Transverse colon (tissue), 4 donors: ENCODE measurements around the gene PTGER1. TPM values are rescaled to one million over a fixed set of nuclear protein-coding genes. Genes with fewer than 3 reads are reported as not detected.

ENCODE experiments used
- DNase-seq: peaks from one replicate; pipeline ENCODE4 v3.0.0-alpha.2; 2019
- H3K27ac ChIP-seq, 4 donors: fragments of 200-600 bp; sonication (generic); 2 replicates each; pipeline ENCODE4 v1.5.1; 2016 to 2018; ENCODE audit warnings: inconsistent platforms in 4 of 4
- H3K27me3 ChIP-seq: fragments of 200-600 bp; sonication (generic); 2 replicates; pipeline ENCODE4 v1.5.1; 2017; ENCODE audit warnings: inconsistent platforms
- H3K36me3 ChIP-seq, 4 donors: fragments of 200-600 bp; sonication (generic); 2 replicates each; pipeline ENCODE4 v1.5.1; 2017 to 2019; ENCODE audit warnings: inconsistent platforms in 4 of 4
- H3K4me1 ChIP-seq, 4 donors: fragments of 200-600 bp; sonication (generic); 2 replicates each; pipeline ENCODE4 v1.5.1; 2017 to 2020; ENCODE audit warnings: inconsistent platforms in 4 of 4
- H3K4me3 ChIP-seq, 4 donors: fragments of 200-600 bp; sonication (generic); 1 replicate in 1 of 4; 2 replicates in 3 of 4; pipeline versions ENCODE4 v1.5.1 to v1.6.1; 2017 to 2019; ENCODE audit warnings: inconsistent platforms in 4 of 4
- H3K9me3 ChIP-seq, 2 donors: fragments of 200-600 bp; sonication (generic); 2 replicates each; pipeline ENCODE4 v1.5.1; 2017 to 2019; ENCODE audit warnings: inconsistent platforms in 2 of 2
- EP300 ChIP-seq: sonication (generic); formaldehyde crosslinking; IDR thresholded peaks from one replicate; pipeline ENCODE4 v1.6.1; 2017; ENCODE audit warnings: antibody characterized with exemption, low read depth
- POLR2A ChIP-seq: fragments of 450-650 bp; IDR thresholded peaks from one replicate; pipeline ENCODE4 v1.6.1; 2016; ENCODE audit warnings: antibody characterized with exemption, mild to moderate bottlenecking, moderate library complexity
- POLR2AphosphoS5 ChIP-seq, 3 donors: sonication (generic); formaldehyde crosslinking; IDR thresholded peaks; one replicate each; pipeline ENCODE4 v1.6.1; 2016; ENCODE audit warnings: antibody characterized with exemption in 3 of 3
- WGBS, 2 donors: methylation state at CpG; one replicate each; pipeline ENCODE4 v1.1.5; 2018; ENCODE audit warnings: low coverage in 1 of 2; 5-methylcytosine and 5-hydroxymethylcytosine counted together
- in situ Hi-C, 4 donors: fragments of 200-750 bp; cut with MboI; loops; one replicate each; pipeline versions ENCODE4 v1.15.0 to v1.15.1; 2017; ENCODE audit warnings: low sequenced_read_pairs in 3 of 4, low pct_ligation_motif_present in 1 of 4, low pct_unique_long_range_greater_than_20kb in 1 of 4
- intact Hi-C: fragments of 100-400 bp; cut with DNase I; formaldehyde crosslinking; loops from one replicate; pipeline ENCODE4 v1.15.1; 2023; ENCODE audit warnings: low total_unique reads
- total RNA-seq, 4 donors: library from RNA; depleted of rRNA; stranded (reverse); fragments of >200 nt; gene quantifications; one replicate each; pipeline ENCODE4 v1.1.0, GENCODE V29; 2016
- TF ChIP-seq, protein P1 (sequence below), 5 experiments: fragments of 200-600 bp in 3 of 5; fragments of 450-650 bp in 2 of 5; sonication (generic) in 3 of 5; IDR thresholded peaks; 1 replicate in 2 of 5; 2 replicates in 3 of 5; pipeline ENCODE4 v1.5.1; 2016 to 2017; ENCODE audit warnings: antibody characterized with exemption in 5 of 5, inconsistent platforms in 3 of 5, mild to moderate bottlenecking in 2 of 5, moderate library complexity in 1 of 5

PTGER1 gene
- total RNA-seq, 4 donors from 2014 or later: 1.1 to 1.2 TPM; not detected in 2

DNA sequence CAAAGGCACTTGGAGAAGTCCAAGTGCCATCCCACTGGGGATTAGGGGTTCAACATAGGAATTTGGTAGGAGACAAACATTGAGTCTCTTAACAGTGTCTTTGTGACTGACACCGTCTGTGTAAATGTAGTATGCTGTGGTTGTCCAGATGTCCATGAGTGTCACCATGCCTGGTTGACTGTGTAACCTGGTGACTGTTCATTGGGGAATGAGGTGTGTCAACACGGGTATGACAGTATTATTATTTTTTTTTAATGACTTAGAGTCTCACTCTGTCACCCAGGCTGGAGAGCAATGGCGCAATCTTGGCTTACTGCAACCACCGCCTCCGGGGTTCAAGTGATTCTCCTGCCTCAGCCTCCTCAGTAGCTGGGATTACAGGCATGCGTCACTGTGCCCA lies 25.8 kb downstream of the PTGER1 start:
- H3K27ac ChIP-seq: no peak overlapping the region
- intact Hi-C loops: no loop called here
- no peaks in the 10 kb centered on the region for H3K27me3 ChIP-seq
- in situ Hi-C loops: no loop called here
- DNase-seq: no peak
- no peak overlapping the region for H3K4me3 ChIP-seq
- WGBS, 2 donors: 97% methylated on average over 6 of the region's 6 CpGs; no CpG with 5 or more reads in 1 of the 2 donors
- TF ChIP-seq POLR2A: no peak
- H3K9me3 ChIP-seq: no peaks in the 10 kb centered on the region
- H3K36me3 ChIP-seq: peaks cover 0 to 22% (median 6%) of the 10 kb centered on the region in 4 donors
- no peaks in the 10 kb centered on the region for H3K4me1 ChIP-seq

DNA sequence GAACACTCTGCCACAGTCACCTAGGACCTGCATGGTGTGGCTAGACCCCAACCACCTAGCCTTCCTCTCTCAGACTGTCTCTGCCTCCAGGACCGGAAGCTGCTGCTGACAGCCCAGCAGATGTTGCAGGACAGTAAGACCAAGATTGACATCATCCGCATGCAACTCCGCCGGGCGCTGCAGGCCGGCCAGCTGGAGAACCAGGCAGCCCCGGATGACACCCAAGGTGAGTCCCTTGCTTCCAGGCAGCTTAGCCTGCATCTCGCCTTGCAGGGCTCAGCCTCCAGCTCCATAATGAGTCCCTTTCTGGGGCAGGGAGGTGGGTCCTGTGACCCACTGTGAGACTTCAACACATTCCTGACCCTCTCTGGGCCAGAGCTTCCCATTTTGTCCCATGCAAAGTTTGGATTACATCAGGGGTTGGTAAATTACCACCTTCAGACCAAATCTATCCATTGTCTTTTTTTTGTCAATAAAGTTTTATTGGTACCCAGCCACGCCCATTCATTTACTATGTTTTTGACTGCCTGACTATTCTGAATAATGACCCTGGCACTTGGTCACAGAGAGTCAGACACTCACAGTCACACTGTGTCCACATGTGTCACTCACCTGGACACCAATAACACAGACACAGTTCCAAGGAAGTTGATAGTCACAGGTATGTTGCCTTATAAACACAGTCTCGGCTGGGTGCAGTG lies 28.7 kb downstream of the PTGER1 start:
- Histone ChIP-seq H3K4me3 (no peak overlapping the region), H3K27ac (no peak overlapping the region), H3K36me3 (peaks cover 0 to 15% (median 6%) of the 10 kb centered on the region in 4 donors), H3K4me1 (no peaks in the 10 kb centered on the region), H3K9me3 (no peaks in the 10 kb centered on the region), H3K27me3 (no peaks in the 10 kb centered on the region)
- TF ChIP-seq EP300 (no peak), POLR2A (no peak), POLR2AphosphoS5 (IDR thresholded peaks at IDR 0.05) (no peak)
- TF ChIP-seq, protein P1, sequence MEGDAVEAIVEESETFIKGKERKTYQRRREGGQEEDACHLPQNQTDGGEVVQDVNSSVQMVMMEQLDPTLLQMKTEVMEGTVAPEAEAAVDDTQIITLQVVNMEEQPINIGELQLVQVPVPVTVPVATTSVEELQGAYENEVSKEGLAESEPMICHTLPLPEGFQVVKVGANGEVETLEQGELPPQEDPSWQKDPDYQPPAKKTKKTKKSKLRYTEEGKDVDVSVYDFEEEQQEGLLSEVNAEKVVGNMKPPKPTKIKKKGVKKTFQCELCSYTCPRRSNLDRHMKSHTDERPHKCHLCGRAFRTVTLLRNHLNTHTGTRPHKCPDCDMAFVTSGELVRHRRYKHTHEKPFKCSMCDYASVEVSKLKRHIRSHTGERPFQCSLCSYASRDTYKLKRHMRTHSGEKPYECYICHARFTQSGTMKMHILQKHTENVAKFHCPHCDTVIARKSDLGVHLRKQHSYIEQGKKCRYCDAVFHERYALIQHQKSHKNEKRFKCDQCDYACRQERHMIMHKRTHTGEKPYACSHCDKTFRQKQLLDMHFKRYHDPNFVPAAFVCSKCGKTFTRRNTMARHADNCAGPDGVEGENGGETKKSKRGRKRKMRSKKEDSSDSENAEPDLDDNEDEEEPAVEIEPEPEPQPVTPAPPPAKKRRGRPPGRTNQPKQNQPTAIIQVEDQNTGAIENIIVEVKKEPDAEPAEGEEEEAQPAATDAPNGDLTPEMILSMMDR (IDR thresholded peaks at IDR 0.05): no peak
- WGBS, 2 donors: 95 to 100% methylated on average over 1 to 10 of the region's 10 CpGs
- in situ Hi-C loops (no loop called here), intact Hi-C loops (no loop called here)
- DNase-seq: no peak

DNA sequence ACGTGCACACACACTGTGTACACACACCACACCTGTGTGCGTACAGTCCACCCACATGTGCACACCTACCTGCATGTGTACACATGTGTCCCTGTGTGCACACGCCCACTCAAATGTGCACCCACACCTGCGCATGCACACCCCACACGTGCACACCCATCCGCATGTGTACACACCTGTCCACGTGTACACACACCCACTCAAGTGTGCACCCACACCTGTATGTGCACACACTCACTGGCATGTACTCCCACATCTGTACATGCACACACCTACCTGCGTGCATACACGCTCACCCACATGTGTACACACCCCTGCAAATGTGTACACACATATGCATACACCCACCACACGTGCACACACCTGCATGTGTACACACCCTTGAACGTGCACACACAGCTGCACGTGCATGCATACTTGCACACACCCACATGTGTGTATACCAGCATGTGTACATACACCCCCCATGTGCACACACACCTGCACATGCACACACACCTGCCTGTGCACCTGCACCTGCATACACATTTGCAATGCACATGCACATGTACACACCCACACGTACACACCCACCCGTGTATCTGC lies 31.4 kb downstream of the PTGER1 start:
- H3K27ac ChIP-seq: no peak overlapping the region
- H3K27me3 ChIP-seq: no peaks in the 10 kb centered on the region
- H3K36me3 ChIP-seq: peaks cover 0 to 16% (median 5%) of the 10 kb centered on the region in 4 donors
- H3K4me1 ChIP-seq: peaks cover 0 to 15% (median 8%) of the 10 kb centered on the region in 4 donors
- no peak for DNase-seq
- no peaks in the 10 kb centered on the region for H3K9me3 ChIP-seq
- TF ChIP-seq, protein P1 (IDR thresholded peaks at IDR 0.05): no peak
- TF ChIP-seq POLR2A: no peak
- no peak for TF ChIP-seq POLR2AphosphoS5 (IDR thresholded peaks at IDR 0.05)
- TF ChIP-seq EP300: no peak
- in situ Hi-C loops: no loop called here
- H3K4me3 ChIP-seq: no peak overlapping the region
- intact Hi-C loops: no loop called here
- 96% methylated on average over 14 of the region's 14 CpGs; no CpG with 5 or more reads in 1 of the 2 donors for WGBS, 2 donors

DNA sequence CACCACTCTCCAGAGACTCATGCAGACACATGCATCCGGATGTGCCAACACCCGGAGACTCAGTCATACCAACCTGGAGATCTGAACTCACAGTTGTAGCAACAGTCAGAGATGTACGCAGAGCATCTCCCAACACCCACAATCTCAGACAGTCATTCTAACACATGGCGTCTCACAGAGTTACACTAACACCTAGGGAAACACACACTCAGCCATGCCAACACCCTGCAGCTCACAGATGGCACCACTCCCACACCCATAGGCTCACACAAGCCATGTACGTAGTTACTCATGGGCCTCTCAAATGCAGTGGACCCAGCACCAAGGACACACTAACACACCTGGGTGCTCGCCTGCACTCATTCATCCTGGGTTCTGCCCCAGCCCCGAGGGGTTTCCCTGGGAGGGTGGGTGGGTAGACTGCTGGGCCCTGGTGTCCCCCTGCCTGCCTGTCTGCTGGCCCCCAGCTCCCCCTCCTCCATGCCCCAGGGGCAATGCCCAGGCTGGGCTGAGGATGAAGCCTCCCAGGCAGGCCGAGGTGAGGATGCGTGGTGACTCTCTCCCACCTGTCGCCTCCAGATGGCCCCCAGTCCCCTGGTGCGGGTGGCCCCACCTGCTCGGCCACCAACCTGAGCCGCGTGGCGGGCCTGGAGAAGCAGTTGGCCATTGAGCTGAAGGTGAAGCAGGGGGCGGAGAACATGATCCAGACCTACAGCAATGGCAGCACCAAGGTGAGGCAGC lies 32.1 kb downstream of the PTGER1 start:
- Histone ChIP-seq H3K9me3 (no peaks in the 10 kb centered on the region), H3K27me3 (no peaks in the 10 kb centered on the region), H3K4me3 (no peak overlapping the region), H3K4me1 (peaks cover 0 to 15% (median 8%) of the 10 kb centered on the region in 4 donors), H3K36me3 (peaks cover 0 to 11% (median 4%) of the 10 kb centered on the region in 4 donors), H3K27ac (no peak overlapping the region)
- DNase-seq: no peak
- WGBS, 2 donors: 100% methylated on average over 16 of the region's 16 CpGs; no CpG with 5 or more reads in 1 of the 2 donors
- in situ Hi-C loops (no loop called here), intact Hi-C loops (no loop called here)
- TF ChIP-seq, protein P1 (IDR thresholded peaks at IDR 0.05): no peak
- TF ChIP-seq POLR2A (no peak), EP300 (no peak)
